Superior temporal gyrus (tissue), 1 donor: ENCODE data around the gene TSC22D2.

Experiments
- DNase-seq: peaks from one replicate; pipeline ENCODE4 v3.0.0-alpha.2; 2016; ENCODE audit errors: extremely low spot score

Gene TSC22D2

DNA sequence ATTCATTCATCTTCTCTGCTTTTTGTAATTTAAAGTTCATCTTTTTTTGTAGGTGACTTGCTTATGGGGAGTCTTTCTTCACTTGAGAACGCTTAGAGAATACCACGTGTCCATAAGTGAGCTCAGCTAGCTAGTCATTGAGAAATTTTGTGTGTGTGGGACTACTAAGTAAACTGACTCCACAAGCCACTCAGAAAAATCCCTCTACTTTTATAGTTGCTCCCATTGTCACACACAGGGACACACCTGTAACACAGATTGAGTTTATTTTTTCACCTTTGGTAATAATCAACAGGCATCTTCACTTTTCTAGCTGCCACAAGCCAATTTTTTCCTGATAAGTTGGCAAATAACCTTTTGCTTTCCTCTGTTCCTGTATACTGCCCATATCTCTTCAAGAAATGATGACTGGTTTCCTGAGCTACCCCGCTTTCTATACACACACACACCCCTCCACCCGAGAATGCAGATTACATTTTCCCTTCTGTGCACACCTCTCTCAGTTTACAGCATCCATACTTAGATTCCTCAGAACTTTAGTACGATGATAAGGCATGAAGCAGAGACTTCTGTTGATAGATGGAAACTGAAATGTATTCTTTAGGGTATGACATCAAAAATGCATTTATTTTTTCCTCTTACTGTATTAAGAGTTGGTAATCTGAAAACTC, 4.6 kb downstream of the TSC22D2 start:
- peak; percentile 72 for DNase-seq

DNA sequence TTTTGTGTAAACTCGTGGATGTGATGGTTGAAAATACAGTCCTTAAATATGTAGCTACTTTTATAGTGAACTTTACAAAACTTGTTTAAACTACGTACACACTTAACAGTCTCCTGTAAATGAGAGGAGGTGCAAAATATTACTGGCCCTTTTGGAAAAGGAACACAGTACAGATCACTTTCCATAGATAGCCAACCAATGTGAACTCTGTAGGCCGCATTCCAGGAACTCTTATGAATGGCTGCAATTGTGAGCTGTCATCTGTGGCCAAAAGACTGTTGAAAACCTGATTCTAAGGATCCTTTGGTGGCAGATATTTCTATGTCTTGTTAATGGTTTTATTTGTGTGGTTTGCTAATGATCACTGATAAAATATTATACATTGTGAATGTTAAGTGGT, 6.2 kb downstream of the TSC22D2 start:
- peak; percentile 92 for DNase-seq

DNA sequence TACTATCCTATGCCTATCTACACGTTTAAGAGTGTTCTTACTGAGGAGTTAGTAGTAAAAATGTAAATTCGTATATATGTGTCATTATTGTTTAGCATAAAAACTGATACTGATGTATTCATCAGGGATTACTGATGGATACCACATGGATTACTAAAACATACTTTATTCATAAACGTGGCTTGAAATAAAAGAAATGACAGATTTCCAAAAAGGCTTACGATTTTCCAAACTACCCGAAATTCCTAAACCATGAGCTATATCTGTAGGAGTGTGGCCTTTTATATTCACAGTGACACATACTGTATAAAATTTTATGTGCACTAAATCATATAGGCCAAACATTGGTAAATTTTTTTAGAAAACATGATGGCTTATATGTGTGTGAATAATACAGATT, 6.9 kb downstream of the TSC22D2 start:
- DNase-seq, result no peak

DNA sequence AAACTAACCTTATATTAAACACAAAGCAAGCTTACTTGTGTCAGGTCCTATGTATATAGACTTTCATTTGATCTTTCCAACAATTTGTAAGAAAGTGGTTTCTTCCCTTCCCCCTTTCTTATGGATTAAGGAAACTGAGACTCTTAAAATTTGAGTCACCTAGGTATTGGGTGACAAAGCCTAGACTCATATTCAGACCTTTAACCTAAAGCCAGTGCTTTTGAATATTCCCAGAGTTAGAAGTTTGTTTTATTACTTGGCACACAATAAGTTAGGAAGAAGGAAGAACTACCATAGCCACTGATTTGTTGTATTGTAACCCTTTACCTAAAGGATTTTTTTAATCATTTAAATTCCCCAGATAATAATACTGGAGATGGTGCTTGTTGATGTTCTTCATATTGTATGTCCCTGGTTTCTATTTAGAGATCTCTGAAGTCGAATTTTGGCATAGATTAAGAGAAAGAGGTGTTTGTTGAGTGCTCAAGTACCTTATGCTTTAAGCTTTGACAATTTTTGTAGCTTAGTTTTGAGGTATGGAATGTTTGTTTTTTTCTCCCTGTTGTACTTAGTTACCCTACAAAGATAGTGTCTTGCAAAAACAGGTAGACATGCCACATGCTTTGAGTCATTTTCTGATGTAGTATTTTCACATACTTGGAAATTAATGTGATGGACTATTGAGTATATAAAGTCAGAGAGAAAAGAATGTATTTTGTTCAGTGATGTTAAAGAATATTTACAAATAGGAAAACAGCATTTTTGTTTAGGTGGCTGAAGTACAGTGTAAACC, 11.2 kb downstream of the TSC22D2 start:
- no peak for DNase-seq

DNA sequence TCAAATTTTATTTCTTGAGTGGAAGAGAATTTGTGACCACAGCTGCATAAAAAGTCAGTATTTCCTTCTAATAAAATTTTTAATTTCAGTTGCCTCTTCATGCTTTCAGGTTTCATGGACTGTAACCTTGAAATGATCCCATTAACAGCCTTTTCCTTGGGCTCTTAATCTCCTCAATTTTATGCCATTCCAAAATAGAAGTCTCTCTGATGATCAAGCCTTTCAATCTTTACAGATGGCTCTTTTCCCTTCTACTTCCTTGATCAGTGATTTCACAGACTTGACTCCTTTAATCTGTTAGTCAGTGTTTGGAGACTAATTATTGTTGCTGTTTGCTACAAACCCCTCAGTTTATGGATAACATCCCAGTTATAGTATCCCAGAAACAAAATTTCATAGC, 11.9 kb downstream of the TSC22D2 start:
- DNase-seq, result no peak

DNA sequence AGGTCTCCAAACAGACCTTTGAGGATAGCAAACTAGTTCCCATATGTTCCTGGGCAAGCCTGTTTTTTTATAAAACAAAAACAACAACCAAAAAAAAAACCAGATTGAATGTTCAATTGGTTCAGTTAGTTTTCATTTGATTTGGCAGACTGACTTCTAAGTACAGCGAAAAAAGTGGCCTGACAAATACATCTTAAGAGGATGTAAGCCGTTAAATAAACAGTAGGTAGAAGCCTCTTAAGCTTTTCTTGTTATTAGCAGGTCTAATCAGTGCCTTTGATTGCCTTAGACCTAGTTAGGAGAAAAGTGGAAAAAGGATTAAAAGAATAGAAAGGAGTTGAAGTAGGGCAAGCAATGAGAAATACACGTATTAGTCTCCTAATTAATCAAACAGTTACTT, 13.2 kb downstream of the TSC22D2 start:
- no peak for DNase-seq

DNA sequence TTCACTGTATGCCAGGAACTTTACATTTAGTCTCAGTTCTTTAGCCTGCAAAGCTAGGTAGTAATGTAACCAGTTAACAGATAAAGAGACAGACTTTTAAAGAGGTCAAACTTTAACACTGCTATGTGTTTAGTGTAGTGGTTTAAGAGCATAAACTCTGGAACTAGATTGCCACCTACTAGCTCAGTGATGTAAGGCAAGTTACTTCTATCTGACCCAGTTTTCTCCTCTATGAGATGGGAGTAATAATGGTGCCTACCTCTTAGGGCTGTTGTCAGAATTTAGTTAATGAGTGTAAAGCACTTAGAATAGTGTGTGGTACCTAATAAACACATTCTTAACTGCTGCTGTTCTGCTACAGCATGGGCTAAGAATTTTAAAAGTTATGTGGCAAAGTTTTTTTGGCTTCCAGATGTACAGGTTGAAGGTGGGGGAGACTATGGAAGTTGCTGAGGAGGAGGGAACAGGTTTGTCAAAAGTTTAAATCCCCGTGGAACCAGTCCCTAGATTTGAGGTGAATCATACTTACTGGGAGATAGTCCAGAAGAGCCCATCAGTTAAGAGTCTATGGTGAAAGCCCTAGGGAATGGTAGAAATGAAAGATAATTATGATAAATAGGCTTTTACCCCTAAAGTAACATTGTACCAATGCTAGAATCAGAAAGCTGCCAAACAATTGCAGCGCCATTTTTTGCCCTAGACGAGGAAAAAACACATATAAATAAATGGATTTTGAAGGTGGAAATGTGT, 13.9 kb downstream of the TSC22D2 start:
- no peak for DNase-seq

DNA sequence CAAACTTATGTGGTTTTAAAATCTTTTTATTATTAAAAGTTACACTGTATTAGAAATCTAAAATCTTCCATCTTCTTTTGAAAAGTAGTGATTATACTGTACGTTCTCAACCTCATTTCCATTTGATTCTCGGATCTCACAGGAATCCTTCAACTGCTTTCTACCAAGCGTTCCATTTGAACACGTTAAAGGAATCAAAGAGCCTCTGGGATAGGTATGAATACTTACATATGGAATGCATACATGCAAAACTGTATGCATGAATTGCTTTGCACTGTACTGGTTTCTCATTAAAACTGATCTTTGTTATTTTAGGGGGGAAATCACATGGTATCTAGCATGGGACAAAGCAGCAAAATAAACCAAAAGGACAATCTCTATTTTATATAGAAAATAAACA, 14.8 kb downstream of the TSC22D2 start:
- DNase-seq, result no peak

DNA sequence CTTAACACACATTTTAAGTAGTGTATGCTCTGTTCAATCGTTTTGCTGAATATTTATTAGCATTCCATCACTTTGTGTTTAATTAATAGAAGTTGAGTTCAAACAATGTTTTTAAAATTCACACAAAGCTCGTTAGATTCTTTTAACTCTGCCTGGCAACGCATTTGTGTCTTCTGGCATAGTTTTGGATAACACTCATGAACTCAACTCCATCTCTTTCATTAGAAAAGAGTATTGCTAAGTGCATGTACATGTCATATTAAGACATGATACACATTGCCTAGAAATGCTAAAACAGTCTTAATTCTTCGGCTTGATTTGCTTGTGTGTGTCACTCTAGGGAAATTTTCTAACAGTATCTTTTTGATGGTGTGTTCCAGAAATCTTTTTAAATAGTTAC, 15.7 kb downstream of the TSC22D2 start:
- DNase-seq, result no peak

DNA sequence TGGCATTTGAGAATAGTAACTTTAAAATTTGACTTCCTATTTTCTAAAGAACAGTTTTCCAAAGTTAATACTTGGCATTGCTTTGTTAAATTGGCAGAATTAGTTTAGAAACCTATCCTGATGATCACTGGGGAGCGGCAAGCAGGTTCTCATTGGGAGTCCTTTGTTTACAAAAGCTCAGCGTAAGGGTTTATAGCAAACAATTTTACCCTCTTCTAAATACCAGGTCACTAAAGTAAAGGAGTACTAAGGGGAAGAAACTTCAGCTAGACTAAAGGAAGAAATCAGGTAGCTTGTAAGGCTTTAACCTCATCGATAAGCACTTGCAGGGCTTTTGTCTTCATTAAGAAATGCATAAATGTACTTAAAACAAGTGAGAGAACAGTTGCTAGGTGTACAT, 18.2 kb downstream of the TSC22D2 start:
- no peak for DNase-seq

DNA sequence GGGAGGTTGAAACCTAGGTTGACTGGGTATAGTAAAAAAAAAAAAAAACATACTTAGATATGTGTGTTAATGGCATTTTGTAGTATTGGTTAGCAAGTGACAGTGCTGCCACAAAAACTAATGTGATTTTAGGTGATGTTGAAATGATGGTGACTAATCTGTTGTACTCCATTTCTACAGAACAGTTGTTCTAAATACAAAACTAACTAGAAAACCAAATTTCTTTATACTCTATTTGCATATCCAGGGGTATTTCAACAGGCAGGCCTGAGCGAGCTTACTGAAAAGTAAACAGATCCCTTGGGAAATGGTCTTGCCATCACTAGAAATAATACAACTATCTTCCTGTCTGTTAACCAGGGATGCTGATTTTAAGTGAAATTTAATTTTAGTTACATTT, 20.5 kb downstream of the TSC22D2 start:
- no peak for DNase-seq

DNA sequence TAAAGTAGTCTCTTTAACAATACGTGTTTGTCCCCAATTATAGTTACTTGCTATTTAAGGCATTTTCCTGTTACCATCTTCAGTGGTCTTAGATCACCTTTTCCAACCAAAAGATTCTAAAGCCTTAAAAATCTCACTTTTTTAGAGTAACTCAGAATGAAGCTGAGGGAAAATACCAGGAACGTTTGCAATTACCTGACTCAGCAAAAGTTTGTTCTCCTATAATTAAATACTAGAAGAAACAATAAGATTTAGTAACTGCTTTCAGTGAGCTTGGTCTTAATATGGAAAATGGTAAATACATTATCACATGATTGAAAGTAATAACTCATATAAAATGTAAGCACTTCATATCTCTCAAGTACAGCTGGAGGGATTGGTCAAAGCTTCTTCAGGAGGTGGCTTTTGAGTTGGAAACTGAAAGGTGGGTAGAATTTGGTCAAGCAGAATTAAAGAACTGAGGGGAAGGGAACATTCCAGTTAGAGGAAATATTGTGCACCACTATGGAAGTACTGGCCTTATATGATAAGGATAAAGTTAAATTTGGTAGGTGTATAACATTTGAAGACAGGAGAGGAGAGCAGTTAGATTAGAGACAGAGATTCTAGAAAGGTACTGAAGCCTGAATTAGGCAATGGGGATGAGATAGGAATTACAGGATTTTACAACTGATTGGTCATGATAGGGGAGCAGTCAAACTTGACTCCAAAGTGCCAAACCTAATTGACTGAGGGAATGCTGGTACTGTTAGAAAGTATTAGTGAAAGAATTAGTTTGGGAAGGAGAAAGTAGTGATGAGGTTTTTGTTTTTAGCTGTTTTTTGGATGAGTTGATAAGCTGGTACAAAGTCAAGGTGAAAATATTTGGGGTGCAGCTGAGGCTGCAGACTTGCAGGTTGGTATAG, 21.9 kb downstream of the TSC22D2 start:
- no peak for DNase-seq

DNA sequence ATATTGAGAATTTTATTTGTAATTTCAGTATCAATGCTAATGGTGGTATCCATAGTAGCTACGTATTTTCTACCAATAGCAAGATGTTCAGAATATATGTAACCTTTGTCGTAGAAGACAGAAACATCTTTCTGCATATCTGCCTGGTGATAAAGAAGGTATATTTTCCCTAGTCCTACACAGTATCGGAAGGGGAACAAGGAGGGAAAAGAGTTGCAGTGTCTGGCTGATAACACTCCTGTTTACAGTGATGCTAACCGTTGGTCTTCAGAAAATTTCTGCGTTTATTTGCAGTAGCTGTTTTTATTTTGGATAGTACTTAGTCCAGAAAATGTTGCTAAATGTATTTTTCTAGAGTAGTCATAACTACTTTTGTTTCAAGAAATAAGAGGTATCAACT, 25.2 kb downstream of the TSC22D2 start:
- no peak for DNase-seq

DNA sequence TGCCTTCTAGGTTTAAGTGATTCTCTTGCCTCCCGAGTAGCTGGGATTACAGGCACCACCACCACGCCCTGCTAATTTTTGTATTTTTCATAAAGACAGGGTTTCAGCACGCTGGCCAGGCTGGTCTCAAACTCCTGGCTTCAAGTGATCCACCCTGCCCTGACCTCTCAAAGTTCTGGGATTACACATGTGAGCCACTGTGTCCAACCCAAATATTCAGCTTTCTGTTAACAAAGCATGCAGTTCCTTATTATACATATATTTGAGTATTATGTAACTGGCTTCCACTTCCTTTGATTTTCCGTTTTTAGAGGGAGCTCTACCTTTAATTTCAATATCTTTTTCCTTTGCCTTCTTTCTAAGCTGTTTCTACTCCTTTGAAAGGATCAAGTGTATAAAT, 26.1 kb downstream of the TSC22D2 start:
- no peak for DNase-seq

DNA sequence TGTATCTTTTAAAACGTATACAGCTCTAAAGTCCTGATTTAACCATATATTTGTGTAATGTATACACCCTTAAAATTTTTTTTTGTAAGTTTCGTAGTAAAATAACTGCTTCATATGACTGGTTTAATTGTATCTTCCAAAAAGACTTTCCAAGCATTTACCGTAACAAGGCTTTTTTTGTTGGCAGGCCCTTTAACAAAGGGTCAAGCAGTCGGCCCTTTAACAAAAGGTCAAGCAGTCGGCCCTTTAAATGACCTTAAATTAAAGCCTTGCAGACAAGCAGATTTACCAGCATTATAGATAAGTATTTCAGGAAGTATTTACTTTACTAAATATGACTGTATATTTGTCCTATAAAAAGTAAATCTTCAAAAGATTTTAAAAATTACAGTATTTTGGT, 28.1 kb downstream of the TSC22D2 start:
- DNase-seq, result no peak

DNA sequence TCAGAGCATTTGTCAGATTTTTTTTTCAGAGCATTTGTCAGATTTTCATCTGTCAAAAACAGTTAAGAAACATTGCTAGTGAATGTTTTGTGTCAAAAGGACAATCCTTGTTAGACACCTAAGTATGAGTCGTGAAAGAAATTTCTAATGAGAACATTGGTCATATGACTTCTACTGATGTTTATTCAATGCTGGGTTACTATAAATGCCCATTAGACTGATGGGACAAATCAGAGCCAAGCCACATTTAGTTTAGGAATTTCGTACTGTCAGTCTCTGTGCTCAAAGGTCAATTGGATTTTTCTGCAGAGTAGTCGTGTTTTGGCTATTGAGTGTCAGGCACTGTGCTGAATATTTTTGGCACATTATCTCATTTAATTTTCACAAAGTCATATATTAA, 31.6 kb downstream of the TSC22D2 start:
- DNase-seq, result no peak

DNA sequence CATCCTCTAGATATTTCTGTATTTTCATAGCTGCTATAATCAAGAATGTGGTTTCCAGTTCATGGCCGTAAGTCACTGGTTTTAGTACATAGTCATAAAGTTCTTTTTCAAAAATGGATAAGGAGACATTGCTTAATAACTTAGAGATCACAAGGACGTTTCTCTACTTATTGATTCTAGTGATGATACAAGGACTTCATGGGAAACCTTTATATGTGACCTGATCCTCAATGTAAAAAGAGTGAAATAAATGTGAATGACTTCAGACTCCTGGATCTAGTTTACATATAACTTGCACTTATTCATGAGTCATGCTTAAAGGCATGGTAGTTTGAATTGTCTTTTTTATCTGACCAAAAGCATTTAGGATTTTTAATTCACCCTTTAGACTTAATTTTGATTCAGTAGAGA, 35.2 kb downstream of the TSC22D2 start:
- no peak for DNase-seq

DNA sequence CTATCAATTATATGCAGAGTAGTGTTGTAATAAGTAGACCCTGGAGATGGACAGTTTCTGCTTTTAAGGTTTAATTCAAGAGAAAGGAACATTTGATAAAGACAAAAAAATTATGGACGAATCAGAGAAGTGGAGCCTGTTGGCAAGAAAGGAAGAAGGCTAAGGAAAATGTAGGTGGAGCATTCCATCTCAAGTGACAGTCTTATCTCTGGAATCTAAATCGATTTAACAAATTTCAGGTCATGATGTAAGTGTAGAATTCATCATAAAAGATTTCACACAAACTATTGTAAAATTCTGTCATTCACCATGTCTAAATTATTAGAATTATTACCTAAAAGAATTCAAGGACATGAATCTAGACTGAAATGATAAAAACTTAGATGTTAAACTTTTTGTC, 36.3 kb downstream of the TSC22D2 start:
- no peak for DNase-seq

DNA sequence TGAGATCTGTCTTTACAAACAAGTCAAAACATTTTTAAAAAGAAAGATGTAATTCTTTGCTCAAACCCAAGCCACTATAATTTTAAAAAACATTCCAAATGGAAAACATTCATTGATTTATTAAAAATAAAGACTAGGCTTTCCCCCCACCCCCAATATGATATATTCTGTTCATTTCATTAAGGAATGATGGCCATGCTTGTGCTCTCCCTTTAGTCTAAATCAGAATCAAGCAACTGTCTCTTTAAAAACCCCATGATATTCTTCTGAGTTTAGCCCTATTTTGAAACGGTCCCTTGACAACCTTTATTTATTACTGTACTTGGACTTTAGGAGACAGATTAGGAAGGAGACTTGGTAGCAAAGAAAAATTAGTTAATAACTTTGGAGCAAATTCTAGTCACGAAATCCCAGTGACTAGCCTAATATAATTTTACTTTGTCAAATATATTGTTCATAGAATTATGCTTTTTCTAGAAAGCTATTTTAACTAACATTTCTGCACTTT, 38.4 kb downstream of the TSC22D2 start:
- DNase-seq, result no peak

DNA sequence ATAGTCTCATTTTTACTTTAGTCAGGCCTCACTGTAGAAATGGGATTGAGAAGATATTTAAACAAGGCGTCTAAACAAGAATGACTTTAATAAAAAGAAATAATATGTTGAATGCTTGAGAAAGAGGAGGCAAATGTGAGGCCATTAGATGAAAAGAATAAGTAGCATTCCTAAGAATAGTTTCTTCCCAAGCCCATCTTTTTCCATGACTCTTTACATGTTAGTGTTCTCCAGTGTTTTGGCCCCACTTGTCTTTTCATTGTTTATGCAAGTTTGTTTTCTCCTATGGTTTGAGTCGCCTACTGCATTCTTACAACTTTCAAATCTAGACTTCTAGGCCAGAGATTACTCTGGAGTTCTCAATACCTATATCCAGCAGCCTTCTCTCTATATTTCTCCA, 39.0 kb downstream of the TSC22D2 start:
- no peak for DNase-seq

DNA sequence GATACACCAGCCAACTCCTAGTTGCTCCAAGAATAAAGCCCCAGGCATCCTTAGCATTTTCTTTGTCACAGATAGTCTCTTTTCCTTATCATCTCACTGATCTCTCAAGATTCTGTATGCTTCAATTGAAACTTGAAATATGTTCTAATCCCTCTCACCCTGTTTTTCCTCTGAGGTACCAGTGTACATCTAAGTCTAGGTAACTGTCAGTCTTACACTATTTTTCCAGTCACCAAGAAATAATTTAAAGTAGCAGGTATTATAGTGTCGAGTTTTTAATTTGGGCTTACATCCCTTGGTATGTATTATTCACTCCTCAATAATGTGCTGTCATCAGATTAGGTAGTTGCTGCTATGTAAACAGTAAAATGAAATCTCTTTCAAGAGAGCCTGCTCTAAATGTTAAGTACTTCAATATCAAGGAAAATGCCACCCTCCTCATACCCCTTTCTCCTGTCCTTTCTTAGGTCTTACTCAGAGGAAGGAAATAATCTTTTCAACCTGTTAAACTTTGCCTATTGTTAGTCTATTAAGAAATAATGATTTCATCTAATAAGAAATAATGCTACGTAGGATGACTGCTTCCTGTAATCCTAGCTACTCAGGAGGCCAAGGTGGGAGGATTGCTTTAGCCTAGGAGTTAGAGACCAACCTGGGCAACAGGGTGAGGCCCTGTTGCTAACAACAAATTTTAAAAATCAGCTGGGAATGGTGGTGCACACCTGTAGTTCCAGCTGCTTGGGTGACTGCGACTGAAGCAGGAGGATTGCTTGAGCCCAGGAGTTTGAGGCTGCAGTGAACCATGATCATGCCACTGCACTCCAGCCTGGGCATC, 39.8 kb downstream of the TSC22D2 start:
- no peak for DNase-seq
